ENCODE data around the gene CSNK1G2.

Gene CSNK1G2

DNA sequence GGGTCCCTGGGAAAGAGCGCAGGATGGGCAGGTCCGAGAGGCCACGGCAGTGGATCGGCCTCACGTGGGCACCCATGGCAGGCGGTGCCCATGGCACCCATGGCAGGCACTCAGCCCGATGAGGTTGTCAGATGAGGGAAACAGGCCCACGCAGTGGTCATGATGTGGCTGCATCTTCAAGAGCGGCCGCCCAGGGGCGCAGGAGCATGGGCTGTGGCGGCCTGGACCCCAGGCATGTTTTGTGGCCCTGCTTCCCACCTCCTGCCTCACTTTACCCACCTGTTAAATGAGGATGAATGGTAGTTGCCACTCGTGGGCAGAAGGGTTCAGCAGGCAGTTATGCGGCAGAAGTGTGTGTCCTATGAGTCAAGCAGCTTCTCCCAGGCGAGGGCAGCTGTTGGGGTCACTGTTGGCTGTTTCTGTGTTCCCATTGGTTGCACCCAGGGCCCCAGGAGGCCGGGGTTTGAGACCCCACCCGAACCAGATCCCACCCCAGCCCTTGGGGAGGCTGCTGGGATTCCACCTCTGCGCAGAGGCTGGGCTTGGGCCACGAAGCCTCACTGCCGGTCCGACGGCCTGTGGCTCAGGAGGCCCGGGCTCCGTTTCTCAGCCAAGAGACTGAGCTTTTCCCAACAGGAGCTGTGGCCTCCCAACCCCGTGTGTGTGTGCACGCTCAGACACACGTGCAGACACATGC is 30.0 kb downstream of the CSNK1G2 start:
- no peaks in the 10 kb centered on the region for H3K27me3 ChIP-seq (ENCODE audit: low read depth, low read length)
- no peak overlapping the region for H3K4me3 ChIP-seq (ENCODE audit: low read depth in 1 of 2, low read length in 2 of 2)
- peaks cover 0 to 4% of the 10 kb centered on the region in 2 donors for H3K4me1 ChIP-seq (ENCODE audit: control insufficient read depth in 1 of 2, insufficient read depth in 2 of 2, low read length in 2 of 2)
- H3K36me3 ChIP-seq (ENCODE audit: control insufficient read depth in 1 of 2, insufficient read depth in 2 of 2, low read length in 2 of 2): peaks cover 3 to 24% of the 10 kb centered on the region in 2 donors
- H3K27ac ChIP-seq (ENCODE audit: low read length): no peak overlapping the region
- H3K9me3 ChIP-seq (ENCODE audit: control insufficient read depth in 1 of 2, low read length in 2 of 2): no peaks in the 10 kb centered on the region

DNA sequence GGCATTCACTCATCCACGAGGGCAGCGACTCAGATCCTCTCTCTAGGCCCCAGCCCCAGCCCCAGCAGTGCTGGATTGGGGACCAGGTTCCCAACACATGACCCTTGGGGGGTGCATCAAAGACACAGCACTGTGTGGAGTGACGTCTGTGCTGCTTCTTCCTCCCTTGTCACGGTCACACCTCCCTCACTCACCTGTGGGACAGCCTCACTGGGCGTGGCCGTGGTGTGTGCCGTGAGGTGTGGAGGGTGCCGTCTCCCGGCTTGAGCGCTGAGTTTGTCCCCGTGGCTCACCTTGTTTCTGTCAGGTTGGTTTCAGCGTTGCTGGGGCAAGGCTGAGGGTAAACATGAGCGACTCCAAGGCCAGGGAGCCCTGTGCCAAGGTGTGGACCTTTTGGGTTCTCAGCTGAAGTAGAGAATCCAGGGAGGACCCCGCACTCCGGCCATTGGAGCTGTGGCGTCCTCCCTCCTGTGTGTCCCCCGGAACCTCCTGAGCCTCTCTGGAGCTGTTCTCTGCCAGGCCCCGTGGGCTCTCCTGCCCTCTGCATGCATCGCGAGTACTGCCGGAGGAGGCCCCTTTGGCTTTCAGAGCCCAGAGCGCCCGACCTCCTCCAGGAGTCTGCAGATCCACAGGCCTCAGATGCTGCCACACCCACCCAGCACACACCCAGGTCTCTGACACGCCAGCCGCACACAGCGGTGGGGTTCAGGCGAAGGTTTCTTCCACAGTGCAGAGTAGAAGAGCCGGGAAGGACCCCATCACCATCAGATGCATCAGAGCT is 33.6 kb downstream of the CSNK1G2 start:
- Histone ChIP-seq H3K4me1 (ENCODE audit: control insufficient read depth in 1 of 2, insufficient read depth in 2 of 2, low read length in 2 of 2) (no peaks in the 10 kb centered on the region), H3K9me3 (ENCODE audit: control insufficient read depth in 1 of 2, low read length in 2 of 2) (no peaks in the 10 kb centered on the region), H3K27ac (ENCODE audit: low read length) (no peak overlapping the region), H3K36me3 (ENCODE audit: control insufficient read depth in 1 of 2, insufficient read depth in 2 of 2, low read length in 2 of 2) (peaks cover 0 to 33% of the 10 kb centered on the region in 2 donors), H3K27me3 (ENCODE audit: low read depth, low read length) (no peaks in the 10 kb centered on the region), H3K4me3 (ENCODE audit: low read depth in 1 of 2, low read length in 2 of 2) (no peak overlapping the region)

DNA sequence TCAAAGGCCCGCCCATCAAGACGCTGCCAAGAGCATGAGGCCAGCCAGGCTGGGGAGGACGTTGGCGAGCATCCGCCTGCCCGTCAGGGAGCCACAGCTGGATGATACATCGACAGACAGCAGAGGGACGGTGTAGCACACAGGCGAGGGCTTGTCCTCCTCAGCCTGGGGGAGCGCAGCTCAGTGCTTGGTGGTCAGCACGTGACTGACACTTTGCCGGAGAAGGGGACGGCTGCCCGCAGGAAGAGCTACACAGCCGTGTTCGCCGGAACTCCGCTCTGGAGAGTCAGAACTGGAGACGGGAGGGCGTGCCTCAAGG is 34.1 kb downstream of the CSNK1G2 start:
- Histone ChIP-seq H3K4me1 (ENCODE audit: control insufficient read depth in 1 of 2, insufficient read depth in 2 of 2, low read length in 2 of 2) (no peaks in the 10 kb centered on the region), H3K27ac (ENCODE audit: low read length) (no peak overlapping the region), H3K9me3 (ENCODE audit: control insufficient read depth in 1 of 2, low read length in 2 of 2) (no peaks in the 10 kb centered on the region), H3K27me3 (ENCODE audit: low read depth, low read length) (no peaks in the 10 kb centered on the region), H3K36me3 (ENCODE audit: control insufficient read depth in 1 of 2, insufficient read depth in 2 of 2, low read length in 2 of 2) (peaks cover 0 to 33% of the 10 kb centered on the region in 2 donors), H3K4me3 (ENCODE audit: low read depth in 1 of 2, low read length in 2 of 2) (no peak overlapping the region)

DNA sequence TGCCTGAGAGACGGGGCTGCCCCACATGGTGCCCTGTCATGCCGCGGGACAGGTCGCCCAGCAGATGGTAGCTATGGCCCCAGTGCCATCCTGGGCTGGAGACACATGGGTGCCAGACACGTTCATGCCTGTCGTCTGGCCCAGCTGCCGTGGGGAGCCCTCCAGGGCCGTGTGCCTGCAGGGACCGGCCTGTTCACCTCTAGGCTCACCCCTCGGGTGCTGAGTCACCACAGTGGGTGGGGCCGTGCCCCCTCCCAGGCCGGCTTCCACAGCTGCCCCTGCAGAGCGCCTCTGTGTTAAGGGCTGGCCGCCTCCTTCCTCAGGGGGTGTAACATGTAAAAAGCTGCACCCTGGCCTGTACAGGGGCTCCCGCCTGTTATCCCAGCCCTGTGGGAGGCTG is 36.1 kb downstream of the CSNK1G2 start:
- no peak overlapping the region for H3K4me3 ChIP-seq (ENCODE audit: low read depth in 1 of 2, low read length in 2 of 2)
- H3K27ac ChIP-seq (ENCODE audit: low read length): no peak overlapping the region
- peaks cover 0 to 46% of the 10 kb centered on the region in 2 donors for H3K36me3 ChIP-seq (ENCODE audit: control insufficient read depth in 1 of 2, insufficient read depth in 2 of 2, low read length in 2 of 2)
- H3K4me1 ChIP-seq (ENCODE audit: control insufficient read depth in 1 of 2, insufficient read depth in 2 of 2, low read length in 2 of 2): no peaks in the 10 kb centered on the region
- no peaks in the 10 kb centered on the region for H3K9me3 ChIP-seq (ENCODE audit: control insufficient read depth in 1 of 2, low read length in 2 of 2)
- no peaks in the 10 kb centered on the region for H3K27me3 ChIP-seq (ENCODE audit: low read depth, low read length)

DNA sequence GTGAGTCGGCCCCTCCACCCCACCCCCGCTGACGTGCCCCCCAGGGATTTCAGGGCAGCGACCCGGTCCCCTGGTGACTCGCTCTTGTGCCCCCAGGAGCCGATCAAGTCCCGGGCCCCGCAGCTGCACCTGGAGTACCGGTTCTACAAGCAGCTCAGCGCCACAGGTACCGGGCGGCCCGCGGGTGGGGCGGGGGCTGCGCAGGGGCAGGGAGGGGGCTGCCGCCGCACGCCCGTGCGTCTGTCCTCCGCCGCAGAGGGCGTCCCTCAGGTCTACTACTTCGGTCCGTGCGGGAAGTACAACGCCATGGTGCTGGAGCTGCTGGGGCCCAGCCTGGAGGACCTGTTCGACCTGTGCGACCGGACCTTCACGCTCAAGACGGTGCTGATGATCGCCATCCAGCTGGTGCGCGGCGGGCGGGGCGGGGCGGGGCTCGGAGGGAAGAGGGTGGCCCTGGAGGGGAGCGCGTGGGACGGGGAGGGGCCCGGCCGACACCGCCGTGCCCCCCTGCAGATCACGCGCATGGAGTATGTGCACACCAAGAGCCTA is 37.4 kb downstream of the CSNK1G2 start:
- H3K27me3 ChIP-seq (ENCODE audit: low read depth, low read length): no peaks in the 10 kb centered on the region
- H3K4me1 ChIP-seq (ENCODE audit: control insufficient read depth in 1 of 2, insufficient read depth in 2 of 2, low read length in 2 of 2): no peaks in the 10 kb centered on the region
- no peaks in the 10 kb centered on the region for H3K9me3 ChIP-seq (ENCODE audit: control insufficient read depth in 1 of 2, low read length in 2 of 2)
- H3K36me3 ChIP-seq (ENCODE audit: control insufficient read depth in 1 of 2, insufficient read depth in 2 of 2, low read length in 2 of 2): peaks cover 0 to 53% of the 10 kb centered on the region in 2 donors
- no peak overlapping the region for H3K4me3 ChIP-seq (ENCODE audit: low read depth in 1 of 2, low read length in 2 of 2)
- H3K27ac ChIP-seq (ENCODE audit: low read length): no peak overlapping the region

DNA sequence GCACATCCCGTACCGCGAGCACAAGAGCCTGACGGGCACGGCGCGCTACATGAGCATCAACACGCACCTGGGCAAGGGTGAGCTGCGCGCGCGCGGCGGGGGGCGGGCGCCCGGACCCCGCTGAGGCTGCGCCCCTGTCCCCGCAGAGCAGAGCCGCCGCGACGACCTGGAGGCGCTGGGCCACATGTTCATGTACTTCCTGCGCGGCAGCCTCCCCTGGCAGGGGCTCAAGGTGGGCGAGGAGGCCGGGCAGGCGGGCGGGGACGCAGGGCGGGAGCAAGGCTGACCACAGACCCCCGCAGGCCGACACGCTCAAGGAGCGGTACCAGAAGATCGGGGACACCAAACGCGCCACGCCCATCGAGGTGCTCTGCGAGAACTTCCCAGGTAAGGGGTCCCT is 38.0 kb downstream of the CSNK1G2 start:
- H3K4me3 ChIP-seq (ENCODE audit: low read depth in 1 of 2, low read length in 2 of 2): no peak overlapping the region
- H3K27ac ChIP-seq (ENCODE audit: low read length): no peak overlapping the region
- no peaks in the 10 kb centered on the region for H3K9me3 ChIP-seq (ENCODE audit: control insufficient read depth in 1 of 2, low read length in 2 of 2)
- no peaks in the 10 kb centered on the region for H3K27me3 ChIP-seq (ENCODE audit: low read depth, low read length)
- peaks cover 0 to 54% of the 10 kb centered on the region in 2 donors for H3K36me3 ChIP-seq (ENCODE audit: control insufficient read depth in 1 of 2, insufficient read depth in 2 of 2, low read length in 2 of 2)
- no peaks in the 10 kb centered on the region for H3K4me1 ChIP-seq (ENCODE audit: control insufficient read depth in 1 of 2, insufficient read depth in 2 of 2, low read length in 2 of 2)

DNA sequence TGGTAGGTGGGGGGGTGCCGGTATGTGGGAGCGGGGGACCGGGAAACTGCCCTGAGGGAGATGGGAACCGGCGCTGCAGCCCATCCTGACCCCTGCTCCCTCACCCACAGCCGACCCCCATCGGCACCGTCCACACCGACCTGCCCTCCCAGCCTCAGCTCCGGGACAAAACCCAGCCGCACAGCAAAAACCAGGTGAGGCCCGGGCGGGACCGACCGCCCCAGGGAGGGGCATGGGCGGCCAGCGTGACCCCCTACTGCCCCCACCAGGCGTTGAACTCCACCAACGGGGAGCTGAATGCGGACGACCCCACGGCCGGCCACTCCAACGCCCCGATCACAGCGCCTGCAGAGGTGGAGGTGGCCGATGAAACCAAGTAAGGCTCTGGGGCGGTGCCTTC is 38.7 kb downstream of the CSNK1G2 start:
- Histone ChIP-seq H3K4me1 (ENCODE audit: control insufficient read depth in 1 of 2, insufficient read depth in 2 of 2, low read length in 2 of 2) (no peaks in the 10 kb centered on the region), H3K9me3 (ENCODE audit: control insufficient read depth in 1 of 2, low read length in 2 of 2) (no peaks in the 10 kb centered on the region), H3K27ac (ENCODE audit: low read length) (no peak overlapping the region), H3K4me3 (ENCODE audit: low read depth in 1 of 2, low read length in 2 of 2) (no peak overlapping the region), H3K27me3 (ENCODE audit: low read depth, low read length) (no peaks in the 10 kb centered on the region), H3K36me3 (ENCODE audit: control insufficient read depth in 1 of 2, insufficient read depth in 2 of 2, low read length in 2 of 2) (peaks cover 0 to 59% of the 10 kb centered on the region in 2 donors)

DNA sequence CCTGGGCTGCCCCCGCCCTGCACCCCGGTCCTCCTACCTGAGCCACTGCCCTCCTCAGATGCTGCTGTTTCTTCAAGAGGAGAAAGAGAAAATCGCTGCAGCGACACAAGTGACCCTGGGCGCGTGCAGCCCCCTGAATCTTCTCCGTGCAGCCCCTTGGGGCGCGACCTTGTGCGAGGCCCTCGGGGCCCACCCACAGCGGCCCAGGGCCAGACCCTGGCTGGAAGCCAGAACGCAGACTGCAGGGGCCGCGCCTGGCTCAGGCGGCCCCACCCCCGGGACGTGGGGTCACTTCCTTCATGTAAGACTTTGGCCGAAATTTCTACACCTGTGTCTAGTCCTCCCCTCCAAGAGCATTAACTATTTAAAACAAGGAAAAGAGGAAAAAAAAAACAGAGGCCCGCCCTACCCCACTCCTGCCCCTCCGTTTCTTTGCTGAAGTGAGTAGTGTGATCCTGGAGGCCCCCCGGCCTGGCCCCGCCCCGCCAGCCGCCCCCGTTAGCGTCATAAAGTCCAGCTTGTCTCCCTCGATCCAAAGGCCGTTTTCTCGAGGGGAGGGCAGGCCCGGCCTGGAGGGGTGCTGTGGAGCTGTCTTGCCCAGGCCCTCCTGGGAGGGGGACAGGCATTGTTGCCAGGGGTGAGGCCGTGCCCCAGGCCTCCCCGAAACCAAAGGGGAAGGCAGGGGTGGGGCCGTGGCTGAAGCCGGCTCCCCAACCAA is 39.3 kb downstream of the CSNK1G2 start:
- no peak overlapping the region for H3K4me3 ChIP-seq (ENCODE audit: low read depth in 1 of 2, low read length in 2 of 2)
- H3K27ac ChIP-seq (ENCODE audit: low read length): no peak overlapping the region
- no peaks in the 10 kb centered on the region for H3K9me3 ChIP-seq (ENCODE audit: control insufficient read depth in 1 of 2, low read length in 2 of 2)
- H3K27me3 ChIP-seq (ENCODE audit: low read depth, low read length): no peaks in the 10 kb centered on the region
- H3K36me3 ChIP-seq (ENCODE audit: control insufficient read depth in 1 of 2, insufficient read depth in 2 of 2, low read length in 2 of 2): peaks cover 4 to 61% of the 10 kb centered on the region in 2 donors
- no peaks in the 10 kb centered on the region for H3K4me1 ChIP-seq (ENCODE audit: control insufficient read depth in 1 of 2, insufficient read depth in 2 of 2, low read length in 2 of 2)

DNA sequence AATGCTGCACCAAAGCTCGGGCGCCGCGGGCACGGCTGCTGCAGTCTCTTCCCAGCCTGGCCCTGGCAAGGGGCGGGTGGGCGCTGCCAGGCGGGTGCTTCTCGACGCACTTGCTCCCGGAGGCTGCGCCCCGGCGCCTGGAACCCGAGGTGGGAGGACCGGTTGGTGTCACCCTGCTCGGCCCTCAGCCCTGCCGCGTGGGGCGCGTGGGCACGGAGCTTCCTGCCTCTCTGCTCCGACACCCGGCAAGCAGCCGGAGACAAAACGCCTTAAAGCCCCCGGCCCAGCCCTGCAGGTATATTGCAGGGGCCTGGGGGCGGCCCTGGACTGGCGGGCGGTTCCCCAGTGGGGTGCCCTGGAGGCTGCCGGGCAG is 39.8 kb downstream of the CSNK1G2 start:
- H3K4me3 ChIP-seq (ENCODE audit: low read depth in 1 of 2, low read length in 2 of 2): no peak overlapping the region
- H3K27ac ChIP-seq (ENCODE audit: low read length): no peak overlapping the region
- H3K27me3 ChIP-seq (ENCODE audit: low read depth, low read length): no peaks in the 10 kb centered on the region
- H3K36me3 ChIP-seq (ENCODE audit: control insufficient read depth in 1 of 2, insufficient read depth in 2 of 2, low read length in 2 of 2): peaks cover 4 to 61% of the 10 kb centered on the region in 2 donors
- H3K9me3 ChIP-seq (ENCODE audit: control insufficient read depth in 1 of 2, low read length in 2 of 2): no peaks in the 10 kb centered on the region
- H3K4me1 ChIP-seq (ENCODE audit: control insufficient read depth in 1 of 2, insufficient read depth in 2 of 2, low read length in 2 of 2): no peaks in the 10 kb centered on the region

DNA sequence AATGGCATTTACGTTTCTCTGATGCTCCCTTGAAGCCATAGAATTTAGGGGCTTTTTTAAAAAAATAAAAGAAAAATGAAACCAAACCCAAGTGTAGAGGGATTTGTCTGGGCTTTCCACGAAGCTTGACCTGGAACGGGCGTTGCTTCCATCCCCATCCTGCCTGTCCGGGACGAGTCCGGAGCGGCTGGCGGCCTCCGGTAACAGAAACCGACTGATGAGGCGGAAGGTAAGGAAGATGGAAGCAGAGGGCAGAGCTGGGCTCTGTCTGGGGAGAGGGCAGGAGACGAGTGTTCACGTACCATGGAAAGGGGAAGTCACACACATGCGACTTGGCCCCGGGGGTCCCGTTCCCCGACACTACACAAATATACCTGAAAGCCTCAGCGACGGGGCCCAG is 40.3 kb downstream of the CSNK1G2 start:
- H3K27ac ChIP-seq (ENCODE audit: low read length): no peak overlapping the region
- H3K9me3 ChIP-seq (ENCODE audit: control insufficient read depth in 1 of 2, low read length in 2 of 2): no peaks in the 10 kb centered on the region
- no peaks in the 10 kb centered on the region for H3K4me1 ChIP-seq (ENCODE audit: control insufficient read depth in 1 of 2, insufficient read depth in 2 of 2, low read length in 2 of 2)
- peaks cover 4 to 64% of the 10 kb centered on the region in 2 donors for H3K36me3 ChIP-seq (ENCODE audit: control insufficient read depth in 1 of 2, insufficient read depth in 2 of 2, low read length in 2 of 2)
- H3K27me3 ChIP-seq (ENCODE audit: low read depth, low read length): no peaks in the 10 kb centered on the region
- no peak overlapping the region for H3K4me3 ChIP-seq (ENCODE audit: low read depth in 1 of 2, low read length in 2 of 2)

DNA sequence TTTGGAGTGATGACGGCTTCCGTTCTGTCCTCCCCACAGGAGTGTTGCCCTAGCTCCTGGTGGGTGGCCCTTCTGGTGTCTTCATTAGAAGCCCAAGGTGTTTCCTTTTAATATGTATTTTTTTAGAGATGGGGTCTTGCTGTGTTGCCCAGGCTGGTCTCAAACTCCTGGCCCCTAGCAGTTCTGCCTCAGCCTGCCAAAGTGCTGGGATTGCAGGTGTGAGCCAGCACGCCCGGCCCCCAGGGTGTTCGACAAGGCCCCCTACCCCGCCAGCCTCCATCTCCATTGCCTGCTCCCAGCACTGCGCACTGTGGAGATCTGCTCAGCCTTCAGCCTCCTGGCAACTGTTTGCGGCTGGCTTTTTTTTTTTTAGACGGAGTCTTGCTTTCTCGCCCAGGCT is 43.4 kb downstream of the CSNK1G2 start:
- H3K4me1 ChIP-seq (ENCODE audit: control insufficient read depth in 1 of 2, insufficient read depth in 2 of 2, low read length in 2 of 2): no peaks in the 10 kb centered on the region
- no peaks in the 10 kb centered on the region for H3K27me3 ChIP-seq (ENCODE audit: low read depth, low read length)
- no peaks in the 10 kb centered on the region for H3K9me3 ChIP-seq (ENCODE audit: control insufficient read depth in 1 of 2, low read length in 2 of 2)
- H3K36me3 ChIP-seq (ENCODE audit: control insufficient read depth in 1 of 2, insufficient read depth in 2 of 2, low read length in 2 of 2): peaks cover 9 to 79% of the 10 kb centered on the region in 2 donors
- no peak overlapping the region for H3K27ac ChIP-seq (ENCODE audit: low read length)
- no peak overlapping the region for H3K4me3 ChIP-seq (ENCODE audit: low read depth in 1 of 2, low read length in 2 of 2)

All from muscle layer of duodenum (tissue), 2 donors.